Measurements from ENCODE around the gene CST7.
A peak's percentile ranks its signal among the peaks of the same experiment; 100 is the strongest.
"Not testable (repeated sequence)": the region's sequence is repeated elsewhere in the genome, so short reads cannot be mapped to it uniquely, and the experiment has no call there.

Gene CST7

DNA sequence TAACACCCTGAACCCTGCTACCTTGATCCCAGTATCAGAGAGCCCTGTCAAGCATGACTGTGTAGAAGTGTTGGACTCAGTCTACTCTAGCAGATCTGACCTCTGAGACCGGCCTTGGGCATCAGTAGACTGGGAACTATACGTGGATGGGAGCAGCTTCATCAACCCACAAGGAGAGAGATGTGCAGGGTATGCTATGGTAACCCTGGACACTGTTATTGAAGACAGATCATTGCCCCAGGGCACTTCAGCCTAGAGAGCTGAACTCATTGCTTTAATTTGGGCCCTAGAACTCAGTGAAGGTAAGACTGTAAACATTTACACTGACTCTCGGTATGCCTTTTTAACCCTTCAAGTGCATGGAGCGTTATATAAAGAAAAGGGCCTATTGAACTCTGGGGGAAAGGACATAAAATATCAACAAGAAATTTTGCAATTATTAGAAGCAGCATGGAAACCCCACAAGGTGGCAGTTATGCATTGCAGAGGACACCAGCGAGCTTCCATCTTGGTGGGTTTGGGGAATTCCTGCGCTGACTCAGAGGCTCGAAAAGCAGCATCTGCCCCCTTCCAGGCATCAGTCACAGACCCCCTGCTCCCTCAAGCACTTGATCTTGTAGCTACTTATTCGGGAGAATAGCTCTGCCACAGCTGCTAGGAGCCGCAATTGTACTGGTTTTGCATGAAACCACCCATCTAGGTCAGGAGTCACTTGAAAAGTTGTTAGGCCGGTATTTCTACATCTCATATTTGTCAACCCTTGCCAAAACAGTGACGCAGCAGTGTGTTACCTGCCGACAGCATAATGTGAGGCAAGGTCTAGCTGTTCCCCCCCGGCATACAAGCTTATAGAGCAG is 19.0 kb upstream of the CST7 start:
- DNase-seq = not testable (repeated sequence)

DNA sequence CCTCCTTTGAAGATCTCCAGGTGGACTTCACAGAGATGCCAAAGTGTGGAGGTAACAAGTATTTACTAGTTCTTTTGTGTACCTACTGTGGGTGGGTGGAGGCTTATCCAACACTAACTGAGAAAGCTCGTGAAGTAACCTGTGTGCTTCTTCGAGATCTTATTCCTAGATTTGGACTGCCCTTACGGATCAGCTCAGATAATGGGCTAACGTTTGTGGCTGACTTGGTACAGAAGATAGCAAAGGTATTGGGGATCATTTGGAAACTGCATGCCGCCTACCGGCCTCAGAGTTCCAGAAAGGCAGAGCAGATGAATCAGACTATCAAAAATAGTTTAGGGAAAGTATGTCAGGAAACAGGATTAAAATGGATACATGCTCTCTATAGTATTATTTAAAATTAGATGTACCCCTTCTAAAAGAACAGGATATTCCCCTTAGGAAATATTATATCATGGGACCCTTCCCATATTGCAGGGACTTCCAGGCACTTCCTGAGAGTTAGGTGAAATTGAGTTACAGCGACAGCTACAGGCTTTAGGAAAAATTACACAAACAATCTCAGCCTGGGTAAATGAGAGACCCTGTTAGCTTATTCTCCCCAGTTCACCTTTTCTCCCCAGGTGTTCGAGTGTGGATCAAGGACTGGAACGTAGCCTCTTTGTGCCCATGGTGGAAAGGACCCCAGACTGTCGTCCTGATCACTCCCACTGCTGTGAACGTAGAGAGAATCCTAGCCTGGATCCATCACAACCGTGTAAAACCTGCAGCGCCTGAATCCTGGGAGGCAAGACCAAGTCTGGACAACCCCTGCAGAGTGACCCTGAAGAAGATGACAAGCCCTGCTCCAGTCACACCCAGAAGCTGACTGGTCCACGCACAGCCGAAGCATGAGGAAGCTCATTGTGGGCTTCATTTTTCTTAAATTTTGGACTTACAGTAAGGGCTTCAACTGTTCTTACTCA is 18.1 kb upstream of the CST7 start:
- not testable (repeated sequence) for DNase-seq

DNA sequence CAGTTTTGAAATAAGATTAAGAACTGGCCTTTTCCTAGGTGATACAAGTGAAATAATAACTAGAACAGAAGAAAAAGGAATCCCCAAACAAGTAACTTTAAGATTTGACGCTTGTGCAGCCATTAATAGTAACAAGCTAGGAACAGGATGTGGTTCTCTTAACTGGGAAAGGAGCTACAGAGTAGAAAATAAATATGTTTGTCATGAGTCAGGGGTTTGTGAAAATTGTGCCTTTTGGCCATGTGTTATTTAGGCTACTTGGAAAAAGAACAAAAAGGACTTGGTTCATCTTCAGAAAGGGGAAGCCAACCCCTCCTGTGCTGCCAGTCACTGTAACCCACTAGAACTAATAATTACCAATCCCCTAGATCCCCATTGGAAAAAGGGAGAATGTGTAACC is 17.2 kb upstream of the CST7 start:
- DNase-seq = not testable (repeated sequence)

DNA sequence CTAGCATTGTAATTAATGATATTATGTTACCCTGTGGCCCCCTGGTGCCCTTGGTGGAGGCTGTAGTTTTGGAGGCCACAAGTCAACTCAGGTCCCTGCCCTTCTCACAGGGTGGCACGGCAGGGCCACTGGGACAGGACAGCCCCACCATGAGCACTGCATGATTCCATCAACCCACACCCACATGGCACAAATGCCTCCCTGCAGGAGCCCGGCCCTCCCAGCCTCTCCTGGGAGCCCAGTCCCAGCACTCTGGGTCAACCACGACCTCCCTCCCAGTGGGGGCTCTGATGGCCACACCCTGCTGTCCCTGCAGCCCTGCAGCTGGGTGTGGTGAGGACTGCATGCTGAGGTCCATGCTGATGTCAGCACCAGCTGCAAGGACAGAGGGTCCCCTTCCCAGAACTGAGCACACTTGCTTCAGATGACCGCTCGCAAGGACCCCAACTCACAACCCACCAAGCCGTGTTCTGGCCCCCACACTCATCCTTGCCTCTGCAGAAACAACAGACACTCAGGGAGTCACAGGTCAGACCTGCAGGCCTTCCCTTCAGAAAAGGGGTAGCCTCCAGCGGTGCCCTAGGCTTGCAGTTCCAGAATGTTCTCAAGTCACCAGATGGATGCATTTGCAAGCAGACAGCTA is 15.7 kb upstream of the CST7 start:
- no peak for DNase-seq

DNA sequence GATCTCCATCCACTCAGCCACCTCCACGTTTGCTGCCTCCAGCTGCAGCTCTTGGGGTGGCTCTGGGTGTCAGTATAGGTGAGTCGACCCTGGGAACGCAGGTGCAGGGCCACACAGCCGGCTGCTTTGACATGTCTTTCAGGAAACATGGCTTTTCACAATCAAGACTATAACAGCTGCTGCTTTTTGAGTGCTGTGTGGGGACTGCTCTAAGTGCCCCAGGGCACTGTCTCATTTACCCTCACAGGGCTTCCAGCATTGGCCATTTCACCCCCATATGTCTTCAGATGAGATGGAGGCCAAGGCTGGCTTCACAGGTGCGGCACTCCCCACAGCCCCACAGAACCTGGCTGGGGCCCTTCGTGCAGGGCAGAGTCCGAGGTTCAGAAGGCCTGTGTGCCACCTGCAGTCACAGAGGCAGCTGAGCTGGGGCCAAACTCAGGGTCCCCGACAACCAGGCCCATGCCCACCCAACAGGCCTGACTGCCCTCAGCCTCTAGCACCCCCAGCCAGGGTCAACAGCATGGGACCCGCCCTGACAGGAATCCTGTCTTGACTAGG is 14.9 kb upstream of the CST7 start:
- no peak for DNase-seq

DNA sequence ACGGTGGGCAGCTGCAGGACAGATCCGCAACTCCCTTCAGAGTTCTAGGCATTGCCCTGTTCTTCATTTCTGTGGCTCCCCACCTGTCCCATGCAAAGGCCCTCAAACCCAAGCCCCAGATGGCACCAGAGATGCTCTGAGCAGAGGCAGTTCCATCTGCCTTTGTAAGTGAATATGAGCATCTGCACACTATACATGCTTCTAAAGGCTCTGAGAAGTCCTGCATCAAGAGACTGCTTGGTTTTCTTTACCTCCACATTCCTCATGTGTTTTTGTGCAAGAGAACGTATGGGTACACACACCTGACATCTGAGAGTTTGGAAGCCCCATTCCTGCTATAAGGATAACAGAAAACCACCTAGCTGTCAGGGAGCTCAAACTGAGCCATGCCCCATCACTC is 14.4 kb upstream of the CST7 start:
- DNase-seq = no peak

DNA sequence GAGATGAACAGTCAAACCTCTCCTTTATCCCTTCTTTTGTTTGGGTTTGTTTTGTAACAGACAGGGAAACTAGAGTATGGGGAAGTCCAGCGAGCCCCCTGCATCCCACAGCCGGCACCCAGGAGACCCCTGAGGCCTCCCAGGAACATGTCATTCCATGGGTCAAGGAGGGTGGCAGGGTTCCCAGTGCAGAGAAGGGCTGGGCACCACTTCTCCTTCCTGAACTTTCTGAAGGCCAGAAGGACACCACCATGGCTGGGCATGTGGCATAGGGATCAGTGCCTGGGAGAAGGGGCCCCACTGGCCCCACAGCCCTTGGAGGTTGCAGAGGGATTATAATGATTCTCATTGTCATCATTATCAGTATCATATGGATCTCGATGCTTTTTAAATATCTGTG is 13.9 kb upstream of the CST7 start:
- DNase-seq = no peak

DNA sequence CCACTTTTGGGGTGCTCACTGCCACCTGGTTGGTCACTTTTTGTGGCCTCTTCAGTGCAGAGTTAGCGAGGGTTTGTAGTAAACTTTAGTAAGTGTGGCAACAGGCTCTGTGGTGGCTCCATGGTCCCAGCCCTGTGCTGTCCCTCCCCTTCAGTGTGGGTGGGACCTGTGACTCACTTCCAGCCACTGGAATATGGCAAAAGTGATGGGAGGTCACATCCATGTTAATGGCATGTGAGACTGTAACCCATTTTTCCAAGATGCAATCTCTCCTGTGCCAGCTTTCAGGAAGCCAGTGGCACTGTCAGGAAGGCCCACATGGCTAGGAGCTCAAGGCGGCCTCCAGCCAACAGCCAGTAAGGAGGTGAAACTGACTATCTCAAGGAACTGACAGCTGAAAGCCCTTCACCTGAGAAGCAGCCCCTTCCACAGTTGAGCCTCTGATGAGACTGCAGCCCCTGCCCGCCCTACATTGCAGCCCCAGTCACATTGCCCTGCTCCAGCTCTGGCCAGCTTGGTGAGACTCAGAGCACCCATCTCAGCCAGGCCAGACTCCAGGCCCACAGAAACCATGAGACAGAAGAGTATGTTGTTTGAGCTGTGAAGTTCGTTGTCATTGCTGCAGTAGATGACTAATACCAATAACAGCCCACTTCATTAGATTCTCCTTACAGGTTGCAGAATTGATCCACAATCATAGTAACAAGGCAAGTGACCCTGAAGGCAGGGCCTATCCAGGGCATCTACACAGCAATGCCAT is 13.1 kb upstream of the CST7 start:
- no peak for DNase-seq

DNA sequence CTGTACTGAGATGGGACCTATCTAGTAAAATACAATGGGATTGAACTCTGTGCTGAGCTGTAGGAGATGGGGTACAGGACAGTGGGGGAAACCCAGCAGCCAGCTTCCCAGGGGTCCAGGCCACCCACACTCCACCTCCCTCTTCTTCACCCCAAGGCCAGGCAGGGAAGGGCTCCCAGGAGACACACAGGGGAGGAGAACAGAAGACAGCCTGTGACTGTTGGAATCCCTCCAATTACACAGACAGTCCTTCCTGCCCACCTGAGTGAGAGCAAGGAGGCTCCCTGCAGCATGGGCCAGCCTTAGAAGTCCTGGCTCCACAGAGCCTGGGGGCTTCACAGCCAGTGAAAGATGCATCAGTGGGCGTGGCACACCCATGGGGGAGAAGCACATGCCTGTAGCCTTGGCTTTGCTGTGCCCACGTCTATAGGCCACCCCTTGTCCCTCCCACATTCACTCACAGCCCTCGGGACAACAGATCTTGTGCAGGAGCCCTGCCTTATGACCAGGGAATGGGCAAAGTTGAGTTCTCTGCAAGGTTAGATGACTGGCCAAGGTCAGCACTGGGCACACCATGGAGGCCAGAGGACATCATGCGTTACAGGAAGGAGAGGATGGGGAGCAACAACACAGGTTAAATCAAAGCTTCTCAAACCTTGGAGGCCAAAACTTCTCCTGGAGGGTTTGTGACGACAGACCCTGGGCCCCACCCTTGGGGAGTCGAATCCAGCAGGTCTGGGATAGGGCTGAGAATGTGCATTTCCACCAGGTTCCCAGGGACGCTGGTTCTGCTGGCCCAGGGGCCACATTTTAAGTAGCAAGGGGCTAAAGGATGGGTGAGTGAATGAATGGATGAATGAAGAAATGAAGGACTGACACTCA is 12.3 kb upstream of the CST7 start:
- DNase-seq = peak; percentile 11

DNA sequence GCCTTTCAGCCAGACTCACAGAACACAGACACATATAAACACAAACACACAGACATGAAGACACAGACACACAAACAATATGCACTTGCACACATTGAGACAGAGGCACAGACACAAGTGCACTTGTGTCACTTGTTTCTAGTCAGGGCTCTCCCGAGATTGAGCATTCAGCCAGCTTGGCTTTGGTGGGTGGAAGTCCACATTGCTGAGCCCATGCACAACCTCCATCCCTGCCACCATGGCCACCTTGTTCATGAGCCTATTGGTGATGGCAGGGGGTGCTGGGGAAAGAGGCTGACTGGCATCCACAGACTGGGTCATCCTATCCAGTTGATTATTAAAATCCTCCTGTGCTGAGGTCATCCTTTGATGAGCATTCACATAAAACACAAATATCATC is 11.5 kb upstream of the CST7 start:
- DNase-seq = no peak

DNA sequence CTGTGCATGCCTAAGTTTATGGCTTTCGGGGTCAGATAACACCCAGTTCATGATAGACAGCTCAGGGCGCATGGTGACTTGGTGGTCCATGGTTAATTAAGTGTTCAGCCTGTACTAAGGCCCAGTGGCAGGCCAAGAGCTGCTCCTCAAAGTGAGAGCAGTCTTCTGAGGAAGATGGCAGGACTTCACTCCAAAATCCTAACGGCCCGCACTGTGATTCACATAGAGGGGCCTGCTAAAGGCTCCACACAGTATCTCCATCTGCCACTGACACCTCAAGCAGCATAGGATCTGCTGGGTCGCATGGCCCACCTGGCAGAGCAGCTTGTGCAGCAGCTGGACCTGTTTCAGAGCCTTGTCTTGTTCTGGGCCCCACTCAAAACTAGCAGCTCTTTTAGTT is 10.6 kb upstream of the CST7 start:
- DNase-seq = peak; percentile 48

DNA sequence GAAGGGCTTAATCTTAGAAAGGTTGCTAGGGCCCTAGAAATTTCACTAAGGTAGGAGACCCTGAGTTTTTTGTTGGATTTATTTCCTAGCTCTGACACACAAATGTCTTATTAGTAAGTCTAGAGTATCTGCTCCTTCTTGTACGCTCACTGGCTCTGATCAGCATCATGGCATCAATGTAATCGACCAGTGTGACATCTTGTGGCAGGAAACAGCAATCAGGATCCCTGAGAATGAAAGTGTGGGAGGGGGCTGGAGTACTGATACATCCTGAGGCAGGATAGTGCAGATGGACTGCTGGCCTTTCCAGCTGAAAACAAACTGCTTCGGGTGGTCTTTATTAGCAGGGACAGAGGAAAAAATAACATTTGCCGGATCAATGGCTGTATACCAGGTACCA is 10.0 kb upstream of the CST7 start:
- no peak for DNase-seq

DNA sequence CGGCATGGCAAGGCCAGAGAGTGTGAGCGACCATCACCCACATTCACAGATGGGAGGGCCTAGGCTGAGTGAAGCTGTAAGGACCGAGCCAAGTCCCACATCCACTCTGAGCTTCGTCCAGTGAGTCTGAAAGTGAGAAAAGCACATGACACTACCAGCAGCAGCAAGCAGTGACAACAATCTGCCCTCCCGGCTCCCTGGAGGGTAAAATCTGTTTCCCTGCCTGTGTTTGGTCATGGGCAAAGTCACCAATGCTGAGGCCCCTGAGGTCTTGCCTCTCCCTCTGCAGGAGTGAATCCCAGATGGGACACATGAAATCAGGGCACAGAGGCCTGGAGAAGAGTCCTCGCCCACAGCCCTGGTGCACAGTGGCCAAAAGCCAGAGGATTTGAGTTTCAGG is 6.4 kb upstream of the CST7 start:
- no peak for DNase-seq

DNA sequence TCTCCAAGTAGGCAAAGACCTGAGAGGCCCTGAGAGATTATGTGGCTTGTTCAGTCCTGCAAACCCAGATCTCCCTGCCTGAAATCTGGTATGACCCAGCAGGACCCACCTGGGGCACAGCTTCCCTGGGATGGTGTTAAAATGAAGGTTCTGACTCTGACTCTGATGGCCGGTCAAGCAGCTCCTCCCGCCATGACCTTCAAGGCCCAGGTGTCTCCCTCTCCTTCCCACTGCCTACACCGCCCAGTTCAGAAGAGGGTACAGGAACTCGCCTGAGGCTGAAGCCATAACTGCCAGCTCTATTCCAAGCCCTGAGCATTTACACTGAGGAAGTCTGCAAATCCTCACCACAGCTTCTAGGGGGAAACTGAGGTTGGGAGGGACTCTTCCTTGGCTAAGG is 5.9 kb upstream of the CST7 start:
- no peak for DNase-seq

DNA sequence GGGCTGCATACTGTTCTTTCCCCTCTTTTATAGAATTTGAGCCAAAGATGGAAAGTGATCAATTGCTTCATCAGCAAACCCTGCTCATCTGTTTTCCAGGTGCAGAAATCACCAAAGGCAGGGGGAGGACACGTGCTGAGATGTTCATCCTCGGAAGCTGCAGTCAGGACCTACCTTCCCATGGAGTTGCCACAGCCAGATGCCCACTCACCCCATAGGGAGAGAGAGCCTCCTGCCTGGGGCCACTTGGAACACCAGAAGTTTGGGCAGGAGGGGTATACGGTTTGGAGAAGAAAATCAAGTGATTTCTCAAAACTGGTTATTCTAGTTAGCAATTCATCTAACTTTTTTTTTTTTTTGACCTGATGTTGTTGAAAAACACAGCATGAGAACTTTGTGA is 5.3 kb upstream of the CST7 start:
- no peak for DNase-seq

DNA sequence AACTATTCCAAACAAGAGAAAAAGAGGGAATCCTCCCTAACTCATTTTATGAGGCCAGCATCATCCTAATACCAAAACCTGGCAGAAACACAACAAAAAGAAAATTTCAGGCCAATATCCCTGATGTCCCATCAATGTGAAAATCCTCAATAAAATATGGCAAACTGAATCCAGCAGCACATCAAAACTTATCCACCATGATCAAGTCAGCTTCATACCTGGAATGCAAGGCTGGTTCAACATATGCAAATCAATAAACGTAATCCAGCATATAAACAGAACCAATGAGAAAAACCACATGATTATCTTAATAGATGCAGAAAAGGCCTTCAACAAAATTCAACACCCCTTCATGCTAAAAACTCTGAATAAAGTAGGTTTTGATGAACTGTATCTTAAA is 2.7 kb upstream of the CST7 start:
- DNase-seq = not testable (repeated sequence)

DNA sequence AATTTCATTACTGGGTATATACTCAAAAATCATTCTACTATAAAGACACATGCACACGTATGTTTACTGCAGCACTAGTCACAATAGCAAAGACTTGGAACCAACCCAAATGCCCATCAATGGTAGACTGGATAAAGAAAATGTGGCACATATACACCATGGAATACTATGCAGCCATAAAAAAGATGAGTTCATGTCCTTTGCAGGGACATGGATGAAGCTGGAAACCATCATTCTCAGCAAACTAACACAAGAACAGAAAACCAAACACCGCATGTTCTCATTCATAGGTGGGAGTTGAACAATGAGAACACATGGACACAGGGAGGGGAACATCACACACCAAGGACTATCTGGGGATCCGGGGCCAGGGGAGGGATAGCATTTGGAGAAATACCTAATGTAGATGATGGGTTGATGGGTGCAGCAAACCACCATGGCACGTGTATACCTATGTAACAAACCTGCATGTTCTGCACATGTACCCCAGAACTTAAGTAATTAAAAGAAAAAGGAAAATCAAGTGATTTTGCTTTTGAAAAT is 602 bp upstream of the CST7 start:
- DNase-seq = not testable (repeated sequence)

DNA sequence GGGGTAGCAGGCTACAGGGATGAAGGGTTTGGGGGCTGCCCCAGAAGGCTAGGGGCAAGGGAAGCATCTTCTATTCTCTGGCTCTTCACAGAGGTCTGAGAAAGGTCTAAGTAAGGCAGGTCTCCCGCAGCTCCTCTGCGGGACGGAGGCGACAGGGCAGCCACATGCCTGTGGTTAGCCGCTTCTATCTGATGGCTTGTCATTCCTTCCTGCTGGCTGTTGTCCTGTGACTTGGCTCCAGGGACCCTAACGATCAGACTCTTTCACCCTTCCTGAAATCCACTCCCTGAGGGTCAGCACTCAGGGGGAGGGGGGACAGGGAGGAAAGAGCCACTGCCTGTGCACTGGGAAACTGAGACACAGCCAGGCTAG is 673 bp downstream of the CST7 start:
- no peak for DNase-seq

DNA sequence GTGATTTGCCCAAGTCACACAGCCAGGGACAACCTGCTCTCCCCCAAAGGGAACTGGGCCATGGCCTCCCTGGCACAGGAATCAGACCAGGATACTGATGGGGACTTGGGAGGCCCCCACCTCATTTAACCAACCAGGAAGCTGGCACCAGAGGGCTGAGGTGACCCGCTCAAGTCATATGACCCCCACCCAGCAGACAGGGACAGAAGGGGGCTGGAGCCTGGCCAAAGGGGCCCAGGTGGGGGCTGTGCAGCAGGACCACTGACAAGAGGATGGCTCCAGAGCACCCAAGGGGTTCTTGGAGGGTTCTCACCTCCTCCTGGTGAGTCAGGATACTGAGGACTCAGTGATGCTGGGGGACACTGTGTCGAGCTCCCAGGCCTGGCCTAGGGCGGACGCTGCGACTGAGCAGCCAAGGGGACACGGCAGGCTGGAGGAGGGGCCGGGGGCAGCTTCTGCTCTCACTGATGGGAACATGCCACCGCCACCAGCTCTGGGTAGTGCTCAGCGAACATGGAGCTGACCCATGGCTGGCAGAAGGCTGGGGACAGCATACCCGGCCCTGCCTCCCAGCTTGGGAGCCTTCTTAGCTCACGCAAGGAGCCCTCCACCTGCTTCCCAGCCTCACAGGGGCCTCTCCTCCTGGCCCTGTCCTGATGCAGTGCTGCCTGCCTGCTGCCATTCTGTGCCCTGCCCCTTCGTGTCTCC is 1.2 kb downstream of the CST7 start:
- no peak for DNase-seq

DNA sequence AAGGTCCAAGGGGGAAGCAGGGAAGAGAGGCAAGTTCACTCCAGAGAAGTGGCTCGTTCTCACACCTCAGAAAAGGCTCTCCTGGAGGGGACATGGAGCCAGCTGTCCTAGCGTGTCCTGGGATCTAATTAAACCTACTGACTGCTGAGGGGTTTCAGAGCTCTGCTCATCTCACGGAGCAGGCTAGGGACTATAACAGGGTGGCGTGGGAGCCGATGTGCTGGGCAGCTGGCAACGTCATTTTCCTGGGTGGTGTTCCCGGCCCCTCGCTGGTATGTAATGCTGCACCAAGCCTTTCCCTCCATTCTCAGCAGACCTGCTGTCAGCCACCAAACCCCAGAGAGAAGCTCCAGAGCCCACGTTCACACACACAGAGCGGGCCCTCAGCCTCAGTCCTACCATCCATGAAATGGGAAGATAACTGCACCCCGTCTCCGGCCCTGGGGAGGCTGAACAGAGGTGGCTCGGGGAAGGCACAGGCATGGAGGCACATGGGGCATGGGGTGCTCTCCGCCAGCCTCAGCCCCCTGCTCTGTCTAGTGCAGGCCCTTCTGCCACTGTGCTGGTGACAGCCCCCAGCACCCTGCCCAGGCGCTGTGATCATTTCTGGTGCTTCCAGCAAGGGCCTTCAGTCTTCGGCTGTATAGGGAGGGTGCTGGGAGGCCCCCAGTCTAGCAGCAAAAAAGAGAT is 1.9 kb downstream of the CST7 start:
- no peak for DNase-seq
